ENCODE measurements around the gene COBLL1.

The COBLL1 gene

GRCh38 chr2:164818149-164819136 is 23.2 kb downstream of the COBLL1 start:
- DNase-seq (ENCODE audit: low spot score) = no peak

GRCh38 chr2:164816900-164817299 is 24.7 kb downstream of the COBLL1 start:
- DNase-seq (ENCODE audit: low spot score) = no peak

DNA sequence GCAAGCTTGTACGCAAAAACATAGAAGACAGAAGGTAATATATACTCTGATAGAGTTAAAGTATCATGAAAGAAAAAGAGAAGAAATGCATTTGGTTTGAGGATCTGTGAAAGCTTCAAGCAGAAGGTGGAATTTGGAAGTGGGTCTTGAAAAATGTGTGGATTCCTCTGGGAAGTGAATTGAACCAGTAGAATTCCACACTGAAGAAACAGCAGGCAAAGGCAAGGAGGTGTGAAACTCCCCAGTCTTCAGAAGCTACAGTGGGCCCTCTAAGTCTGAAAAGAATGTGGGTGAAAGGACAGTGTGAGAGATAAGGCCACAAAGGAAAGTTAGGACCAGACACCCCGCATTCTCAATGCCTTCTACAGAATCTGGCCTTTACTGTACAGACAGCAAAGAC is 25.6 kb downstream of the COBLL1 start:
- no peak for DNase-seq (ENCODE audit: low spot score)

DNA sequence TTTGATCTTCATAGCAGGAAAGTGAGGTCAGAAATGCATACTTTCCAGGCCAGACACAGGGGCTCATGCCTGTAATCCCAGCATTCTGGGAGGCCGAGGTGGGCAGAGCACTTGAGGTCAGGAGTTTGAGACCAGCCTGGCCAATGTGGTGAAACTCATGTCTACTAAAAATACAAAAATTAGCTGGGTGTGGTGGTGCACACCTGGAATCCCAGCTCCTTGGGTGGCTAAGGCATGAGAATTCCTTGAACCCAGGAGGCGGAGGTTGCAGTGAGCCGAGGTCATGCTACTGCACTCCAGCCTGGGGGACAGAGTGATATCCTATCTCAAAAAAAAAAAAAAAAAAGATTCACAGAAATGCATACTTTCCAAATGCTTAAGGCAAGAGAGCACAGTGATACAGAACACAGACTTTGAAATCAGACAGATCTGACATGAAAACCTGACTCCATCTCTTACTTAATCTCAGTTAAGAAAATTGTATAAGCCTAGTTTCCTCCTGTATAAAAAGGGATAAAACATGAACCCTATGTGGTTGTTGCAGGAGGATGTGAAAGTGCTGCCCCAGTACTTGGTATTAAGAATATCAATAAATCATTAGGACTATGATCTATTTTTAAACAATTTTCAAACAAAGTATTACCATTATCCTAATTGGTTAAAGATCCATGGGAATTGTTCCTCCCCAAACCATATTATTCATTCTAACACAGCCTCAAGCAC is 26.4 kb downstream of the COBLL1 start:
- DNase-seq (ENCODE audit: low spot score) = no peak

DNA sequence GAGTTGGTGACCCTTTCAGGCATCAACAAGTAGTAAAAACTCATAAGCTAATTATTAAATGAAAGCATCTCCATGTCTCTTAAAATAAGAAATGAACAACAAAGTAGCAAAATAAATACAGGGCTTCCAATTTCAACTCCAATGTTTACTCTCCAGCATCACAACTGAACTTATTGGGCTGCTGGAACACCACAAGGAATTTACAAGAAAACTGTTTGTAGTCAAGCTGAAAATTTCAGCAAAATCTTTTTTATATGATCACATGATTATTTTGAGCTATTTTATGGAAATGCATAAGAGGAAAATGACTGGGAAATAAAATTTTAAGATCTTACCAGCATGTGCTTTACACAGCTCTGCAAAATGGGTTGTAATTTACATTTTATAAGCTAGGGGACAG is 28.1 kb downstream of the COBLL1 start:
- DNase-seq (ENCODE audit: low spot score) = no peak

- DNase-seq (ENCODE audit: low spot score) = no peak
These were observed 29.2 kb downstream of the COBLL1 start for GRCh38 chr2:164812378-164812777.

DNA sequence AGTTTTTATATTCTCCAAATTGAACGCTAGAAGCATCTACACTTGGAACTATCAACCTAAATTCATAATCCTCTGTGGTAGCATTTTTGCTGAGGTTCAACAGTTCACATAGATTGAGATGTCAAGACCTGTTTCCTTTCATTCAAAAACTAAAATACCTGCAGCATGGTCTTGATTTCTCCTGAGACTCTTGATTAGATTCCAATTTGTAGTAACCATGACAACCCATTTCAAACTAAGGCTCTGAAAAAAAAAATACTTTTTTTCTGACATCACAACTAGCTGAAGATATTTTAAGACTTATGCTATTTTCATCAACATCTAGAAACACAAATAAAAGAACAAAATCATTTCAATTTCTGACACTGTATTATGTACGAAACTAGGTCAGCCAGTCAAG is 29.8 kb downstream of the COBLL1 start:
- no peak for DNase-seq (ENCODE audit: low spot score)

DNA sequence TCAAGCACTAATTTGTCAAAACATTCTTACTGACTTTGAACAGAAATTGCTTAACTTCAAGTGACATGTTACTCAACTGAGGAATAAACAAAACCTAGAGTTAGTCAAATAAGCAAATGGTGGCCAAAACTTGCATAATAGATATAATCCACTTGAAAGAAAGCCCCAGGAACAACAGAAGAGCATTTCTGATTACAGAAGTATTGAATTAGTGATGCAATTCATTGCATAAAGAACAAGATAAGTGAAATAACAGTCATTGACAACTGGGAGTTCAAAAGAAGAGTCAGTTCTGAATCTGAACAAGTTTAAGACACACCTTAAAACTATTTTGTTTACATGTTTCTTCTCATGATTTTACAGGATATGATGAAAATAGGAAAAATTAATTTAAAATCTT is 30.8 kb downstream of the COBLL1 start:
- no peak for DNase-seq (ENCODE audit: low spot score)

- no peak for DNase-seq (ENCODE audit: low spot score)
These were observed 32.8 kb downstream of the COBLL1 start for GRCh38 chr2:164808776-164809175.

GRCh38 chr2:164803776-164804466 is 37.7 kb downstream of the COBLL1 start:
- DNase-seq (ENCODE audit: low spot score) = peak; percentile 23

GRCh38 chr2:164802095-164802707 is 39.4 kb downstream of the COBLL1 start:
- no peak for DNase-seq (ENCODE audit: low spot score)

DNA sequence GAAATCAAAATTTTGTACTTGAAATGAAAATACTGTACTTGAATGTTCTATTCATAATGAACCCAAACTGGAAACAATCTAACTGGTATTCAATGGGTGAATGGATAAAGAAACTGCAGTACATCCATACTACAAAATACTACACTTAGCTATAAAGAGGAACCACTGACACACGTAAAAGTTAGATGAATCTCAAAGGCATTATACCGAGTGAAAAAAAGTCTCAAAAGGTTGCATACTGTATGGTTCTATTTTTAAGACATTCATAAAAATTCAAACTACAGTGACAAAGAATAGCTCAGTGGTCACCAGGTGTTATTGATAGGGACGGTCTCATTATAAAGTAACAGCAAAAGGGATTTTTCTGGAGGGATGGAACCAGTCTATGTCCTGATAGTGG is 41.1 kb downstream of the COBLL1 start:
- DNase-seq (ENCODE audit: low spot score) = no peak

DNA sequence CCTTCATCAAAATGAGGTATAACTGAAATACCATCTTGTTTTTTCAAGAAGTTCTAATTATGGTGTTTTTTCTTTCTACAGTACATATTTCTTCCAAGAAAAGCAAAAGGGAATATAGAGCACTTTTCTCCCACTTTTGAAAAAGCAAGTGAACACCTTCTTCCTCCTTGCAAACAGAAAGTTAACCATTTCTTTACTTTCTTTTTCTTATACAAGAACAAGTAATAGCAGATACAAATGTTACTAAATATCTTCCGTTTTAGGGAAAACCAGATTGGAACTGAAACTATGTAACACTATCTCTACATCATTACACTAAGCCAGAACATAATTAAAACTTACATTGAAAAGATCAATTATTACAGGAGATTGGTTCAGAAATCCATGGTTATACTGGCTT is 44.0 kb downstream of the COBLL1 start:
- no peak for DNase-seq (ENCODE audit: low spot score)

- DNase-seq (ENCODE audit: low spot score) = no peak
These were observed 44.6 kb downstream of the COBLL1 start for GRCh38 chr2:164796999-164797398.

- peak; percentile 24 for DNase-seq (ENCODE audit: low spot score)
These were observed 47.0 kb downstream of the COBLL1 start for GRCh38 chr2:164794432-164795231.

GRCh38 chr2:164794016-164794415 is 47.6 kb downstream of the COBLL1 start:
- DNase-seq (ENCODE audit: low spot score) = no peak

DNA sequence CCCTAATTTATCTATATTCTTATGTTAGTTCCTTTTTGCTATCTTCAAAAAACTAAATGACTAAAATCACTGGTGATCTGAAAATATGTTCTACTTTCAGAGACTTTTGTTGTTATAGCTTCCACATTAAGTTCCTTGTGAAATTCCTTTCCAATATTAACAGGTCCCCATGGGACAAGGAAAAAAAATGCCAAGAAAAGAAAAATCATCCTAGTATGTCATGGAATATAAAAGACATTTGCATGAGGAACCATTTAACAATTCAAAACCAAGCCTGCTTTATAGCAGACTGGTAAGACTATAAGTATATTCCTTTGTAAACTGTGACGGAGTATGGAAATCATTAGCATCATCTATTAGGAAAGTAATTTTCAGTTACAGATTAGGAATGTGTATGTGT is 48.1 kb downstream of the COBLL1 start:
- DNase-seq (ENCODE audit: low spot score) = no peak

- DNase-seq (ENCODE audit: low spot score) = no peak
These were observed 49.1 kb downstream of the COBLL1 start for GRCh38 chr2:164792316-164793170.

- no peak for DNase-seq (ENCODE audit: low spot score)
These were observed 51.7 kb downstream of the COBLL1 start for GRCh38 chr2:164789968-164790367.

- DNase-seq (ENCODE audit: low spot score) = no peak
These were observed 54.8 kb downstream of the COBLL1 start for GRCh38 chr2:164786787-164787186.
